Activated T-cell treated with anti-CD3 and anti-CD28 coated beads, Interleukin-2, amount 50 U/mL, for 24 hours (primary cell): ENCODE measurements around the gene PHLPP1.

Source experiments
- DNase-seq: peaks from one replicate; pipeline ENCODE4 v3.0.0-alpha.2; 2020
- H3K27ac Mint-ChIP-seq: 2 replicates; pipeline ENCODE4 v1.8.0; 2020; ENCODE audit warnings: mild to moderate bottlenecking, mixed read lengths
- H3K27me3 Mint-ChIP-seq: 2 replicates; pipeline ENCODE4 v1.8.0; 2020; ENCODE audit warnings: mixed read lengths
- H3K36me3 Mint-ChIP-seq: 2 replicates; pipeline ENCODE4 v1.8.0; 2020; ENCODE audit warnings: low read depth, mixed read lengths
- H3K4me1 Mint-ChIP-seq: 2 replicates; pipeline ENCODE4 v1.8.0; 2020; ENCODE audit warnings: low read depth, mixed read lengths
- H3K4me3 Mint-ChIP-seq: 2 replicates; pipeline ENCODE4 v1.8.0; 2020; ENCODE audit warnings: mild to moderate bottlenecking, moderate library complexity, mixed read lengths
- H3K9me3 Mint-ChIP-seq: 2 replicates; pipeline ENCODE4 v1.8.0; 2020; ENCODE audit warnings: mixed read lengths

Gene PHLPP1

GRCh38 chr18:62767321-62767720, 52.0 kb downstream of the PHLPP1 start:
- no peaks in the 10 kb centered on the region for H3K9me3 Mint-ChIP-seq
- H3K4me1 Mint-ChIP-seq = peaks cover 29% of the 10 kb centered on the region
- H3K27ac Mint-ChIP-seq = no peak overlapping the region
- no peak overlapping the region for H3K4me3 Mint-ChIP-seq
- no peak for DNase-seq
- no peaks in the 10 kb centered on the region for H3K36me3 Mint-ChIP-seq
- H3K27me3 Mint-ChIP-seq = no peaks in the 10 kb centered on the region

GRCh38 chr18:62767836-62768557, 52.7 kb downstream of the PHLPP1 start:
- no peaks in the 10 kb centered on the region for H3K36me3 Mint-ChIP-seq
- no peaks in the 10 kb centered on the region for H3K9me3 Mint-ChIP-seq
- peaks cover 31% of the 10 kb centered on the region for H3K4me1 Mint-ChIP-seq
- H3K27me3 Mint-ChIP-seq = no peaks in the 10 kb centered on the region
- H3K27ac Mint-ChIP-seq = peak overlapping the region; percentile 34
- no peak overlapping the region for H3K4me3 Mint-ChIP-seq
- no peak for DNase-seq

GRCh38 chr18:62768558-62768943, 53.2 kb downstream of the PHLPP1 start:
- peaks cover 30% of the 10 kb centered on the region for H3K4me1 Mint-ChIP-seq
- no peak overlapping the region for H3K4me3 Mint-ChIP-seq
- no peaks in the 10 kb centered on the region for H3K9me3 Mint-ChIP-seq
- no peak overlapping the region for H3K27ac Mint-ChIP-seq
- H3K27me3 Mint-ChIP-seq = no peaks in the 10 kb centered on the region
- DNase-seq = no peak
- no peaks in the 10 kb centered on the region for H3K36me3 Mint-ChIP-seq

- Mint-ChIP-seq H3K36me3 (no peaks in the 10 kb centered on the region), H3K27ac (no peak overlapping the region), H3K27me3 (no peaks in the 10 kb centered on the region), H3K9me3 (no peaks in the 10 kb centered on the region), H3K4me1 (peaks cover 30% of the 10 kb centered on the region), H3K4me3 (no peak overlapping the region)
- no peak for DNase-seq
Observed at GRCh38 chr18:62769216-62769615, 53.9 kb downstream of the PHLPP1 start.

GRCh38 chr18:62771494-62772270, 56.3 kb downstream of the PHLPP1 start:
- DNase-seq = no peak
- H3K4me3 Mint-ChIP-seq = no peak overlapping the region
- no peaks in the 10 kb centered on the region for H3K36me3 Mint-ChIP-seq
- H3K27ac Mint-ChIP-seq = peak overlapping the region; percentile 58
- no peaks in the 10 kb centered on the region for H3K9me3 Mint-ChIP-seq
- H3K4me1 Mint-ChIP-seq = peaks cover 30% of the 10 kb centered on the region
- no peaks in the 10 kb centered on the region for H3K27me3 Mint-ChIP-seq

- no peaks in the 10 kb centered on the region for H3K9me3 Mint-ChIP-seq
- no peaks in the 10 kb centered on the region for H3K36me3 Mint-ChIP-seq
- no peaks in the 10 kb centered on the region for H3K27me3 Mint-ChIP-seq
- H3K27ac Mint-ChIP-seq = no peak overlapping the region
- peaks cover 24% of the 10 kb centered on the region for H3K4me1 Mint-ChIP-seq
- DNase-seq = no peak
- no peak overlapping the region for H3K4me3 Mint-ChIP-seq
Observed at GRCh38 chr18:62772860-62773584, 57.7 kb downstream of the PHLPP1 start.

- Mint-ChIP-seq H3K27me3 (no peaks in the 10 kb centered on the region), H3K36me3 (no peaks in the 10 kb centered on the region), H3K9me3 (no peaks in the 10 kb centered on the region), H3K27ac (no peak overlapping the region), H3K4me3 (no peak overlapping the region), H3K4me1 (peaks cover 26% of the 10 kb centered on the region)
- no peak for DNase-seq
Observed at GRCh38 chr18:62773691-62774090, 58.4 kb downstream of the PHLPP1 start.

- Mint-ChIP-seq H3K27ac (no peak overlapping the region), H3K27me3 (no peaks in the 10 kb centered on the region), H3K4me1 (peaks cover 40% of the 10 kb centered on the region), H3K36me3 (no peaks in the 10 kb centered on the region), H3K4me3 (no peak overlapping the region), H3K9me3 (no peaks in the 10 kb centered on the region)
- DNase-seq = no peak
Observed at GRCh38 chr18:62776024-62776570, 60.8 kb downstream of the PHLPP1 start.

- no peak overlapping the region for H3K27ac Mint-ChIP-seq
- peaks cover 45% of the 10 kb centered on the region for H3K4me1 Mint-ChIP-seq
- no peaks in the 10 kb centered on the region for H3K9me3 Mint-ChIP-seq
- DNase-seq = no peak
- H3K27me3 Mint-ChIP-seq = no peaks in the 10 kb centered on the region
- H3K4me3 Mint-ChIP-seq = no peak overlapping the region
- no peaks in the 10 kb centered on the region for H3K36me3 Mint-ChIP-seq
Observed at GRCh38 chr18:62777814-62778213, 62.5 kb downstream of the PHLPP1 start.

- H3K4me1 Mint-ChIP-seq = peaks cover 58% of the 10 kb centered on the region
- H3K27me3 Mint-ChIP-seq = no peaks in the 10 kb centered on the region
- no peaks in the 10 kb centered on the region for H3K36me3 Mint-ChIP-seq
- no peak overlapping the region for H3K4me3 Mint-ChIP-seq
- peak overlapping the region; percentile 69 for H3K27ac Mint-ChIP-seq
- DNase-seq = no peak
- no peaks in the 10 kb centered on the region for H3K9me3 Mint-ChIP-seq
Observed at GRCh38 chr18:62778976-62779869, 63.9 kb downstream of the PHLPP1 start.

GRCh38 chr18:62781262-62781661, 65.9 kb downstream of the PHLPP1 start:
- no peak for DNase-seq
- Mint-ChIP-seq H3K9me3 (no peaks in the 10 kb centered on the region), H3K27me3 (peaks cover 2% of the 10 kb centered on the region)

GRCh38 chr18:62781893-62782292, 66.6 kb downstream of the PHLPP1 start:
- peaks cover 3% of the 10 kb centered on the region for H3K27me3 Mint-ChIP-seq
- peaks cover 76% of the 10 kb centered on the region for H3K4me1 Mint-ChIP-seq

More at GRCh38 chr18:62781262-62781661, 65.9 kb downstream of the PHLPP1 start:
- H3K27ac Mint-ChIP-seq = no peak overlapping the region
- peaks cover 76% of the 10 kb centered on the region for H3K4me1 Mint-ChIP-seq
- no peaks in the 10 kb centered on the region for H3K36me3 Mint-ChIP-seq
- H3K4me3 Mint-ChIP-seq = no peak overlapping the region

GRCh38 chr18:62784338-62784965, 69.1 kb downstream of the PHLPP1 start:
- Mint-ChIP-seq H3K27me3 (peaks cover 7% of the 10 kb centered on the region), H3K4me1 (peaks cover 73% of the 10 kb centered on the region), H3K36me3 (no peaks in the 10 kb centered on the region), H3K4me3 (peak overlapping the region; percentile 43), H3K9me3 (no peaks in the 10 kb centered on the region), H3K27ac (peak overlapping the region; percentile 76)
- DNase-seq = no peak

More at GRCh38 chr18:62781893-62782292, 66.6 kb downstream of the PHLPP1 start:
- H3K9me3 Mint-ChIP-seq = no peaks in the 10 kb centered on the region
- DNase-seq = no peak
- H3K4me3 Mint-ChIP-seq = no peak overlapping the region
- H3K27ac Mint-ChIP-seq = no peak overlapping the region
- H3K36me3 Mint-ChIP-seq = no peaks in the 10 kb centered on the region
